Fibroblast of lung (primary cell): ENCODE measurements around the gene SCN3A. TPM values are rescaled to one million over a fixed set of nuclear protein-coding genes. Genes with fewer than 3 reads are reported as not detected.

Source experiments
- DNase-seq, 2 donors: peaks; one replicate each; pipeline versions ENCODE4 v3.0.0 to v3.0.0-alpha.2; 2010; ENCODE audit warnings: low read depth in 2 of 2
- H2AFZ ChIP-seq: 2 replicates; pipeline ENCODE4 v1.5.1; 2012; ENCODE audit warnings: low read length, control low read depth, inconsistent platforms
- H3K27ac ChIP-seq: 2 replicates; pipeline ENCODE4 v1.5.1; 2011; ENCODE audit warnings: low read length, control low read depth; ENCODE audit not compliant: insufficient read depth
- H3K27me3 ChIP-seq: 2 replicates; pipeline ENCODE4 v1.5.1; 2011; ENCODE audit warnings: mild to moderate bottlenecking, low read length; ENCODE audit not compliant: control insufficient read depth, insufficient read depth
- H3K36me3 ChIP-seq: 2 replicates; pipeline ENCODE4 v1.5.1; 2011; ENCODE audit warnings: low read length; ENCODE audit not compliant: control insufficient read depth, insufficient read depth
- H3K4me1 ChIP-seq: 2 replicates; pipeline ENCODE4 v1.5.1; 2011; ENCODE audit warnings: low read length; ENCODE audit not compliant: control insufficient read depth, insufficient read depth; ENCODE audit errors: extremely low read depth
- H3K4me2 ChIP-seq: 2 replicates; pipeline ENCODE4 v1.5.1; 2011; ENCODE audit warnings: low read length, control low read depth; ENCODE audit not compliant: insufficient read depth; ENCODE audit errors: extremely low read depth
- H3K4me3 ChIP-seq, 4 experiments: fragments of 200-600 bp in 1 of 4; sonication (generic) in 1 of 4; replicated peaks in 1 of 4; 2 replicates each; pipeline ENCODE4 v1.5.1; 2011 to 2016; ENCODE audit warnings: low read length in 4 of 4, low read depth in 3 of 4, mild to moderate bottlenecking in 3 of 4, control low read depth in 2 of 4, inconsistent platforms in 1 of 4, mixed read lengths in 1 of 4; ENCODE audit not compliant: insufficient read depth in 1 of 4; ENCODE audit errors: control extremely low read depth in 1 of 4
- H3K79me2 ChIP-seq: 2 replicates; pipeline ENCODE4 v1.5.1; 2012; ENCODE audit warnings: mild to moderate bottlenecking, low read length, inconsistent platforms; ENCODE audit not compliant: control insufficient read depth, insufficient read depth
- H3K9ac ChIP-seq: 2 replicates; pipeline ENCODE4 v1.5.1; 2011; ENCODE audit warnings: mild to moderate bottlenecking, low read length, control low read depth; ENCODE audit not compliant: insufficient read depth
- H3K9me3 ChIP-seq: 2 replicates; pipeline ENCODE4 v1.5.1; 2012; ENCODE audit warnings: low read depth, low read length; ENCODE audit not compliant: control insufficient read depth, insufficient read depth
- H4K20me1 ChIP-seq: 2 replicates; pipeline ENCODE4 v1.5.1; 2011; ENCODE audit warnings: low read length; ENCODE audit not compliant: control insufficient read depth, insufficient read depth; ENCODE audit errors: extremely low read depth
- EZH2 ChIP-seq: IDR thresholded peaks from 2 replicates; pipeline ENCODE4 v1.5.1; 2012; ENCODE audit warnings: low read length, control low read depth, mild to moderate bottlenecking; ENCODE audit errors: missing control alignments
- polyA plus RNA-seq, 2 donors: library from polyadenylated mRNA; depleted of rRNA in 1 of 2; stranded (reverse) in 1 of 2; unstranded in 1 of 2; fragments of >200 nt; gene quantifications; 2 replicates each; pipeline ENCODE4 v1.2.1, GENCODE V29; 2011 to 2012; ENCODE audit warnings: missing spikeins in 1 of 2
- total RNA-seq: library from RNA; depleted of rRNA; stranded (reverse); fragments of >200 nt; gene quantifications from 2 replicates; pipeline ENCODE4 v1.2.1, GENCODE V29; 2014
- TF ChIP-seq, protein P1 (sequence below), 2 donors: IDR thresholded peaks in 1 of 2; conservative IDR thresholded peaks in 1 of 2; 1 replicate in 1 of 2; 2 replicates in 1 of 2; pipeline ENCODE4 v1.5.1; 2011 to 2012; ENCODE audit warnings: low read length in 2 of 2, control low read depth in 1 of 2, inconsistent platforms in 1 of 2, low read depth in 1 of 2, mild to moderate bottlenecking in 1 of 2

SCN3A gene
- total and polyA plus RNA-seq, 2 donors (not counting 1 experiment from before 2014, with no cell fraction given) = 0.14 to 0.33 TPM

GRCh38 chr2:165067643-165068486 is 136.0 kb downstream of the SCN3A start:
- DNase-seq = peak; percentile 39 to 74
- Histone ChIP-seq H3K9ac (no peak overlapping the region), H3K27me3 (no peaks in the 10 kb centered on the region), H3K79me2 (no peaks in the 10 kb centered on the region), H3K4me3 (peak overlapping the region in 2 of 4 experiments; percentile 7 to 17), H3K27ac (no peak overlapping the region), H4K20me1 (no peaks in the 10 kb centered on the region), H3K36me3 (no peaks in the 10 kb centered on the region), H3K4me1 (peaks cover 2% of the 10 kb centered on the region), H3K9me3 (no peaks in the 10 kb centered on the region), H2AFZ (peak overlapping the region; percentile 69), H3K4me2 (peak overlapping the region; percentile 44)
- TF ChIP-seq EZH2 = no peak
- TF ChIP-seq, protein P1, sequence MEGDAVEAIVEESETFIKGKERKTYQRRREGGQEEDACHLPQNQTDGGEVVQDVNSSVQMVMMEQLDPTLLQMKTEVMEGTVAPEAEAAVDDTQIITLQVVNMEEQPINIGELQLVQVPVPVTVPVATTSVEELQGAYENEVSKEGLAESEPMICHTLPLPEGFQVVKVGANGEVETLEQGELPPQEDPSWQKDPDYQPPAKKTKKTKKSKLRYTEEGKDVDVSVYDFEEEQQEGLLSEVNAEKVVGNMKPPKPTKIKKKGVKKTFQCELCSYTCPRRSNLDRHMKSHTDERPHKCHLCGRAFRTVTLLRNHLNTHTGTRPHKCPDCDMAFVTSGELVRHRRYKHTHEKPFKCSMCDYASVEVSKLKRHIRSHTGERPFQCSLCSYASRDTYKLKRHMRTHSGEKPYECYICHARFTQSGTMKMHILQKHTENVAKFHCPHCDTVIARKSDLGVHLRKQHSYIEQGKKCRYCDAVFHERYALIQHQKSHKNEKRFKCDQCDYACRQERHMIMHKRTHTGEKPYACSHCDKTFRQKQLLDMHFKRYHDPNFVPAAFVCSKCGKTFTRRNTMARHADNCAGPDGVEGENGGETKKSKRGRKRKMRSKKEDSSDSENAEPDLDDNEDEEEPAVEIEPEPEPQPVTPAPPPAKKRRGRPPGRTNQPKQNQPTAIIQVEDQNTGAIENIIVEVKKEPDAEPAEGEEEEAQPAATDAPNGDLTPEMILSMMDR (conservative IDR thresholded peaks at IDR 0.05 in 1 of 2, IDR thresholded peaks at IDR 0.05 in 1 of 2; ENCODE audit: low read depth in 1 of 2, low read length in 2 of 2) = no peak

- Histone ChIP-seq H3K36me3 (no peaks in the 10 kb centered on the region), H3K79me2 (no peaks in the 10 kb centered on the region), H3K9ac (no peak overlapping the region), H3K9me3 (no peaks in the 10 kb centered on the region), H3K27ac (no peak overlapping the region), H3K4me2 (no peak overlapping the region), H2AFZ (no peak overlapping the region), H3K27me3 (no peaks in the 10 kb centered on the region), H3K4me1 (peaks cover 2% of the 10 kb centered on the region), H3K4me3 (no peak overlapping the region), H4K20me1 (no peaks in the 10 kb centered on the region)
- DNase-seq = no peak
- no peak for TF ChIP-seq EZH2
- TF ChIP-seq, protein P1 (conservative IDR thresholded peaks at IDR 0.05 in 1 of 2, IDR thresholded peaks at IDR 0.05 in 1 of 2; ENCODE audit: low read depth in 1 of 2, low read length in 2 of 2) = no peak
Observed at GRCh38 chr2:165064743-165065142, 139.1 kb downstream of the SCN3A start.

DNA sequence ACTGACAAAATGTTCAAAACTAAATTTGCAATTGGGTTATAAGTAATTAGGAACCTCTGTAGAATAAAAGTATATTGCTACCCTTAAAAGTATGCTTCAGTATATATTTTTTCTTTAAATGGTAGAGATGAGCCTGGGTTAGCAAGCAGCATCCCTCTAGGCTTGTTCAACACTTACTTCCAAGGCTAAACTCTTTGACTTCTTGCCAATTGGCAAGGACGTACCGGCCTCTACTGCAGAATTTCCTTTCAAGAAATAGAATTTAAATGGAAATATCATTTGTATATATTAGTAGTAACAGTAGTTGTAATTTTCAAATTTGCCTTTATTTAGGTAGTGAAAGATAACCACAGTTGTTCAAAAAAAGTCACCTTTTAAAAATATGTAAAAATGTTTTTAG is 143.4 kb downstream of the SCN3A start:
- TF ChIP-seq, protein P1 (conservative IDR thresholded peaks at IDR 0.05 in 1 of 2, IDR thresholded peaks at IDR 0.05 in 1 of 2; ENCODE audit: low read depth in 1 of 2, low read length in 2 of 2) = no peak
- no peak for TF ChIP-seq EZH2
- no peaks in the 10 kb centered on the region for H4K20me1 ChIP-seq
- H3K4me3 ChIP-seq = no peak overlapping the region
- no peak overlapping the region for H3K4me2 ChIP-seq
- no peak overlapping the region for H2AFZ ChIP-seq
- no peaks in the 10 kb centered on the region for H3K9me3 ChIP-seq
- no peak overlapping the region for H3K27ac ChIP-seq
- no peaks in the 10 kb centered on the region for H3K79me2 ChIP-seq
- H3K36me3 ChIP-seq = no peaks in the 10 kb centered on the region
- no peaks in the 10 kb centered on the region for H3K27me3 ChIP-seq
- no peak for DNase-seq
- no peaks in the 10 kb centered on the region for H3K4me1 ChIP-seq
- no peak overlapping the region for H3K9ac ChIP-seq
